ES-I3 (cell line): ENCODE results near the gene NAP1L4.

ENCODE experiments used
- H3K36me3 ChIP-seq: 2 replicates; pipeline ENCODE4 v1.6.1; 2013; ENCODE audit warnings: mild to moderate bottlenecking, low read length, control low read depth, moderate library complexity; ENCODE audit not compliant: insufficient read depth
- H3K4me1 ChIP-seq: 2 replicates; pipeline ENCODE4 v1.6.1; 2013; ENCODE audit warnings: mild to moderate bottlenecking, control low read depth, low read length; ENCODE audit not compliant: insufficient read depth
- H3K9ac ChIP-seq: 2 replicates; pipeline ENCODE4 v1.6.1; 2013; ENCODE audit warnings: low read depth, mild to moderate bottlenecking, low read length, moderate library complexity
- H3K9me3 ChIP-seq: 2 replicates; pipeline ENCODE4 v1.6.1; 2013; ENCODE audit warnings: mild to moderate bottlenecking, low read length, moderate library complexity; ENCODE audit not compliant: control insufficient read depth, insufficient read depth

NAP1L4 gene

DNA sequence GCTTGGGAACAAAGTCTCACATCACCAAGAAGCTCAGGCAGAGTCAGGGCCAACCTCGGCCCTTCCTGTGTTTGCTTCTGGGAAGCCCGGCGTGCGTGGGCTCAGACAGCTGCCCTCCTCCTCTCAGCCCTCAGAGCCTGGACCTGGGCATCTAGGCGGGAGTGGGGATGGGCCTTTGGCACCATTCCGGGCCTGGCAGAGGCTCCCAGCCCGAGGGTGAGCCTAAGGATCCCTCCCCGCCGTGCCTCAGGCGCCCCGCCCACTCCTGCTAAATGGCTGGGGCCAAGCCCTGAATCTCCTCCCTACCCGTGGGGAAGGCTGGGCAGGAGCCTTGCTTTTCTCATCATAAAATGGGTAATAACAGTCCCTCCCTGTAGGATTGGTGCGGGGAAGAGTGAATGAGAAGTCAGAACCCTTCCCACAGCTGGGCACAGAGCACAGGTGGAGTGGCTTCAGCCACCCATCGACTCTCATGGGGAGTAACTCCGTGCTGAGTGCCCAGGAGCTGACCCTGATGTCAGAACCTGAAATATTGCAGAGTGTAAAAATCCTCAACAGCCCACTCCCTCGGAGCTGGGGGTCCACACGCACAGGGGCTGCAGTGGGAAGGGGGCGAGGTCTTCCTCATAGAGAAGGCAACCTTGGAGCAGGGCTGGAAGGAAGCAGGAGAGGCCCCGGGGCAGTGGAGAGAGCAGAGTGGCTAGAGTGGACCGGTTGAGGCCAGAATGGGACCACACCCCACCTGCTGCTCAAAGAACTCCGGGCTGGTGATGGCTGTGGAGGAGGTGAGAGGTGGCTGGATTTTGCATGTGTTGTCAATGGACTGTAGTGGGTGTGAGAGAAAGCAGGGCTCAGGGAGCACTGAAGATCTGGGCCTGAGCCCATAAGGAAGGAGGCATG is 87.7 kb downstream of the NAP1L4 start:
- Histone ChIP-seq H3K9me3 (no peaks in the 10 kb centered on the region), H3K4me1 (peaks cover 6% of the 10 kb centered on the region; the same call in 1 of the 2 replicates), H3K36me3 (no peaks in the 10 kb centered on the region), H3K9ac (no peak overlapping the region)

GRCh38 chr11:2903672-2904011 is 88.5 kb downstream of the NAP1L4 start:
- no peak overlapping the region for H3K9ac ChIP-seq
- H3K4me1 ChIP-seq: peaks cover 12% of the 10 kb centered on the region; the same call in 1 of the 2 replicates
- H3K9me3 ChIP-seq: no peaks in the 10 kb centered on the region
- H3K36me3 ChIP-seq: no peaks in the 10 kb centered on the region

DNA sequence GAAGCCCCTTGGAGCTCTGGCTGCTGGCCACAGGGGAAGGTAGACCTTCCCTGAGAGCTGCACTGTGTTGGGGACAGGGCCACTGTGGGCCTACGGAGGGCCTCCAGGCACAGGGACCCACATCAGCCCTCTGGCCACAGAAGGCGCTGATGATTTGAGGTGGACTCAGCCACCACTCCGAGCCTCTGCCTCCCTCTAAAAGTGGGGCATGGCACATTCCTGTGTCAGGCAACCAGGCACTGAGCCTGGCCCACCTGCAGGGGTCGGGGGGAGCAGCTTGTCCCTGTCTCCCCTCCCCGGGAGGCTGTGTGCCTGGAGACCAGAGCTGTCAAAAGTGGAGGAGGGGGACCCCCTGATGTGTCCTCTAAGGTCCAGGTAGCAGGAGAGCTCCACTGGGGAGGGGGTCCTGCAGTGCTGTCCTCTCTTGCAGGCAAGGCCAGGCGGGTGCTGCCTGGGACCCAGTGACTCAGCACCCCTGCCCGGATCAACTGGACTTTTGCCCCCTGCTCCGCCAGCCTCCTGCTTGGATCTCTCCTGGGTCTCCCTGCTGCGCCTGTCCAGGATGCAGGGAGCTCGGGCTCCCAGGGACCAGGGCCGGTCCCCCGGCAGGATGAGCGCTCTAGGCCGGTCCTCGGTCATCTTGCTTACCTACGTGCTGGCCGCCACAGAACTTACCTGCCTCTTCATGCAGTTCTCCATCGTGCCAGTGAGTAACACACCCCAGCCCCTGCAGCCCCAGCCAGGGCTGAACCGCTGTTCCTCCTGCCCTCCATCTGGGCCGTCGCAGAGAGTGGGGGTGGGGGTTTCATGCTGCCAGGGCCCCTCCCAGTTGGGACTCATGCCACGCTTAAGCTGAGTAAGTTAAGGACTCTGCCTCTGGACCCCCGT is 89.1 kb downstream of the NAP1L4 start:
- Histone ChIP-seq H3K36me3 (no peaks in the 10 kb centered on the region), H3K9me3 (no peaks in the 10 kb centered on the region), H3K4me1 (peaks cover 12% of the 10 kb centered on the region; the same call in 1 of the 2 replicates), H3K9ac (peak overlapping the region; percentile 86)

- peak overlapping the region; percentile 86 for H3K9ac ChIP-seq
- H3K9me3 ChIP-seq: no peaks in the 10 kb centered on the region
- no peaks in the 10 kb centered on the region for H3K36me3 ChIP-seq
- peaks cover 12% of the 10 kb centered on the region; the same call in 1 of the 2 replicates for H3K4me1 ChIP-seq
These were observed 90.0 kb downstream of the NAP1L4 start for GRCh38 chr11:2901854-2902783.

- Histone ChIP-seq H3K9me3 (no peaks in the 10 kb centered on the region), H3K36me3 (no peaks in the 10 kb centered on the region), H3K4me1 (peaks cover 12% of the 10 kb centered on the region; the same call in 1 of the 2 replicates), H3K9ac (peak overlapping the region; percentile 74)
These were observed 90.8 kb downstream of the NAP1L4 start for GRCh38 chr11:2901196-2901796.

GRCh38 chr11:2899080-2899783 is 92.9 kb downstream of the NAP1L4 start:
- H3K9me3 ChIP-seq: no peaks in the 10 kb centered on the region
- no peaks in the 10 kb centered on the region for H3K36me3 ChIP-seq
- H3K9ac ChIP-seq: no peak overlapping the region
- H3K4me1 ChIP-seq: peaks cover 12% of the 10 kb centered on the region; the same call in 1 of the 2 replicates

DNA sequence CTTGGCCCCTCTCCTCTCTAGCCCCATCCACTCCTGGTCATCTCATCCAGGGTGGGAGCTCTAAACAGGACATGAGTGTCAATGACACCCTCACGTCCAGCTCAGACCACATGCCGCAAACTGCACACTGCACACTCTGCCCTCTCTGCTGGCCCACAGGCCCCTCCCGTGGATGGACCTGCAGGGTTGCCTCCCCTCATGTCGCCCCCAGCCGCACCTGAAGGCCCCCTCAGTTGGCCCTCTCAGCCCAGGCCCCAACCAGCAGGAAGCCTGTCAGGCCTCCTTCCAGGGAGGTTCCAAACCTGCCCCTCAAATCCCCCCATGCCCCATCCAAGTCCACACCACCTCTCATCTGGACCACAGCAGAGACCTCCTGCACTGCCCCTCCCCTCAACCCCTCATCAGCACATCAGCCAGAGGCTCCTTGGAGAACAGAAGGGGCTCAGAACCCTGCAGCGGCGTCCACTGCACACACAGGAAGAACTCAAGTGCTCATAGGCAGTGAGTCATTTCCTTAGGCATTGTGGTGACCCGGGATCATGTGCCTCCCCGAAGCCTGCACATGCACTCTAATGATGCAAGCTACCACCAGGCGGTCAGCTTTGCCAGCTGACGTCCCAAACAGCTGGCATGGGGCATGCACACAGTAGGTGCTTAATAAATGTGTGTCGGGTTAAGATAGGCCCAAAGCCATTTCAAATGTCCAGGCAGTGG is 93.6 kb downstream of the NAP1L4 start:
- Histone ChIP-seq H3K9ac (no peak overlapping the region), H3K9me3 (no peaks in the 10 kb centered on the region), H3K36me3 (no peaks in the 10 kb centered on the region), H3K4me1 (peaks cover 12% of the 10 kb centered on the region; the same call in 1 of the 2 replicates)

GRCh38 chr11:2897048-2897447 is 95.1 kb downstream of the NAP1L4 start:
- Histone ChIP-seq H3K9ac (no peak overlapping the region), H3K4me1 (peaks cover 12% of the 10 kb centered on the region; the same call in 1 of the 2 replicates), H3K9me3 (no peaks in the 10 kb centered on the region), H3K36me3 (no peaks in the 10 kb centered on the region)

- Histone ChIP-seq H3K4me1 (peaks cover 21% of the 10 kb centered on the region), H3K36me3 (no peaks in the 10 kb centered on the region), H3K9me3 (no peaks in the 10 kb centered on the region), H3K9ac (no peak overlapping the region)
These were observed 96.1 kb downstream of the NAP1L4 start for GRCh38 chr11:2896047-2896446.
